Gastrocnemius medialis (tissue), 4 donors: ENCODE data around the gene MYCBP2. TPM values are rescaled to one million over a fixed set of nuclear protein-coding genes. Genes with fewer than 3 reads are reported as not detected.
"Not testable (repeated sequence)": the region's sequence is repeated elsewhere in the genome, so short reads cannot be mapped to it uniquely, and the experiment has no call there.

Experiments
- ATAC-seq, 2 donors: fragments of 150-250 bp; one replicate each; pipeline ENCODE4 v1.9.1; 2016
- DNase-seq, 2 donors: peaks; one replicate each; pipeline ENCODE4 v3.0.0-alpha.2; 2019
- H3K27ac ChIP-seq, 4 donors: fragments of 200-600 bp; sonication (generic); 1 replicate in 1 of 4; 2 replicates in 3 of 4; pipeline ENCODE4 v1.5.1; 2016 to 2018; ENCODE audit warnings: mild to moderate bottlenecking in 2 of 4, moderate library complexity in 1 of 4
- H3K27me3 ChIP-seq, 3 donors: fragments of 200-600 bp; sonication (generic) in 2 of 3; 1 replicate in 1 of 3; 2 replicates in 2 of 3; pipeline versions ENCODE4 v1.5.1 to v1.6.0; 2016 to 2019; ENCODE audit warnings: mild to moderate bottlenecking in 1 of 3, moderate library complexity in 1 of 3
- H3K36me3 ChIP-seq, 2 donors: fragments of 200-600 bp; sonication (generic) in 1 of 2; one replicate each; pipeline ENCODE4 v1.5.1; 2017 to 2018
- H3K4me1 ChIP-seq, 2 donors: fragments of 200-600 bp; sonication (generic) in 1 of 2; one replicate each; pipeline ENCODE4 v1.5.1; 2016 to 2017; ENCODE audit warnings: mild to moderate bottlenecking in 2 of 2
- H3K4me3 ChIP-seq, 4 donors: fragments of 200-600 bp; sonication (generic) in 3 of 4; 1 replicate in 1 of 4; 2 replicates in 3 of 4; pipeline ENCODE4 v1.5.1; 2016 to 2019; ENCODE audit warnings: mild to moderate bottlenecking in 2 of 4
- H3K9me3 ChIP-seq, 3 donors: fragments of 200-600 bp; sonication (generic) in 2 of 3; 1 replicate in 1 of 3; 2 replicates in 2 of 3; pipeline ENCODE4 v1.5.1; 2016 to 2019
- POLR2A ChIP-seq, 2 donors: fragments of 450-650 bp; IDR thresholded peaks; one replicate each; pipeline ENCODE4 v1.6.1; 2017; ENCODE audit warnings: antibody characterized with exemption in 2 of 2, mild to moderate bottlenecking in 2 of 2, moderate library complexity in 2 of 2
- in situ Hi-C, 4 donors: fragments of 200-750 bp; cut with MboI; loops; one replicate each; pipeline versions ENCODE4 v1.15.0 to v1.8.0; 2017; ENCODE audit warnings: low sequenced_read_pairs in 4 of 4
- intact Hi-C: fragments of 100-400 bp; cut with DNase I; formaldehyde crosslinking; loops from one replicate; pipeline ENCODE4 v1.15.1; 2023; ENCODE audit warnings: low total_unique reads
- total RNA-seq, 4 donors: library from RNA; depleted of rRNA; stranded (reverse); fragments of >200 nt; gene quantifications; one replicate each; pipeline versions ENCODE4 v1.1.0 to v1.2.3, GENCODE V29; 2016
- TF ChIP-seq, protein P1 (sequence below), 5 experiments: fragments of 450-650 bp in 3 of 5; fragments of 200-600 bp in 2 of 5; sonication (generic) in 2 of 5; IDR thresholded peaks in 4 of 5; conservative IDR thresholded peaks in 1 of 5; 1 replicate in 4 of 5; 2 replicates in 1 of 5; pipeline ENCODE4 v1.5.1; 2016 to 2019; ENCODE audit warnings: antibody characterized with exemption in 5 of 5, mild to moderate bottlenecking in 3 of 5, moderate library complexity in 3 of 5

Gene MYCBP2
- total RNA-seq, 4 donors from 2014 or later = 42.1 to 56.9 (median 45.1) TPM

DNA sequence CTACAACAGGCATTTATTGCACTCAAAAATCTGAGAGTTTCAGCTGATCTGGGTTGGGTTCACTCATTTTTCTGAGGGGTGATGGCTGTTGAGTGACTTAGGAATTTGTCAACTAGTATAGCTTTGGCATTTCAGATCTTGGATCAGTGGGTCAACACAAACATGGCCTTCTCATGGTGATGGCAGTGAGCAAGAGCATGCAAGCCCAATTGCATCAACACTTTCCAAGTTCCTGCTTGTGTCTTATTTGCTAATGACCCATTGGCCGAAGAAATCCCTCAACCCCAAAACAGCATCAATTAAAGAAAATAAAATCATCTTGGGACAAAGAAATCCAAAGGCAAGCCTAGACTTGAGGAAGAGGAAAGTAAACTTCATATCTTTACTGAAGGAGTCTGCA lies 23.9 kb upstream of the MYCBP2 start:
- DNase-seq (no peak), ATAC-seq (no peak)
- no peak overlapping the region for H3K4me3 ChIP-seq
- TF ChIP-seq, protein P1, sequence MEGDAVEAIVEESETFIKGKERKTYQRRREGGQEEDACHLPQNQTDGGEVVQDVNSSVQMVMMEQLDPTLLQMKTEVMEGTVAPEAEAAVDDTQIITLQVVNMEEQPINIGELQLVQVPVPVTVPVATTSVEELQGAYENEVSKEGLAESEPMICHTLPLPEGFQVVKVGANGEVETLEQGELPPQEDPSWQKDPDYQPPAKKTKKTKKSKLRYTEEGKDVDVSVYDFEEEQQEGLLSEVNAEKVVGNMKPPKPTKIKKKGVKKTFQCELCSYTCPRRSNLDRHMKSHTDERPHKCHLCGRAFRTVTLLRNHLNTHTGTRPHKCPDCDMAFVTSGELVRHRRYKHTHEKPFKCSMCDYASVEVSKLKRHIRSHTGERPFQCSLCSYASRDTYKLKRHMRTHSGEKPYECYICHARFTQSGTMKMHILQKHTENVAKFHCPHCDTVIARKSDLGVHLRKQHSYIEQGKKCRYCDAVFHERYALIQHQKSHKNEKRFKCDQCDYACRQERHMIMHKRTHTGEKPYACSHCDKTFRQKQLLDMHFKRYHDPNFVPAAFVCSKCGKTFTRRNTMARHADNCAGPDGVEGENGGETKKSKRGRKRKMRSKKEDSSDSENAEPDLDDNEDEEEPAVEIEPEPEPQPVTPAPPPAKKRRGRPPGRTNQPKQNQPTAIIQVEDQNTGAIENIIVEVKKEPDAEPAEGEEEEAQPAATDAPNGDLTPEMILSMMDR (IDR thresholded peaks at IDR 0.05 in 4 of 5, conservative IDR thresholded peaks at IDR 0.05 in 1 of 5) = no peak
- no peak for TF ChIP-seq POLR2A (IDR thresholded peaks at IDR 0.05)
- H3K27me3 ChIP-seq = no peaks in the 10 kb centered on the region
- in situ Hi-C loops (no loop called here), intact Hi-C loops (no loop called here)
- no peak overlapping the region for H3K27ac ChIP-seq
- H3K36me3 ChIP-seq = no peaks in the 10 kb centered on the region
- no peaks in the 10 kb centered on the region for H3K9me3 ChIP-seq
- no peaks in the 10 kb centered on the region for H3K4me1 ChIP-seq

DNA sequence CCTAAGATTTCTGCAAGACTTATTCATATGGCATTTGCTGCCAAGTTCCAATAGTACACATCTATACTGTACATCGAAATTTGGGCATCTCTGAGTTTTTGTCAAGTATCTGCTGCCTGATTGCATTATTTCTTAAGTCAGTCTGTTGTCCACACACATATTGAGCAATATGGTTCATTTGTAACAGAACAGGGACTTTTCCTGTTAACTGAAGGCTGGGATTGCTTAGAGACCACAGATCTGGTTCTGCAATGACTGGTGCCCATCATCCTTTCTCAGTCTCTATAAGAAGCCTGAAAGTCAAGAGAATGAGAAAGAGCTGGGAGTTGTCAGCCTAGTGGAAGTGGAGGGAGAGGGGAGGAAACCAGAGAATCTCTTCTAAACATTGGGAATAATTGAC lies 22.5 kb upstream of the MYCBP2 start:
- in situ Hi-C loops = no loop called here
- DNase-seq (no peak), ATAC-seq (no peak)
- Histone ChIP-seq H3K27me3 (no peaks in the 10 kb centered on the region), H3K9me3 (no peaks in the 10 kb centered on the region), H3K27ac (no peak overlapping the region), H3K4me1 (peaks cover 0 to 5% of the 10 kb centered on the region in 2 donors), H3K36me3 (no peaks in the 10 kb centered on the region), H3K4me3 (no peak overlapping the region)
- no peak for TF ChIP-seq POLR2A (IDR thresholded peaks at IDR 0.05)
- TF ChIP-seq, protein P1 (IDR thresholded peaks at IDR 0.05 in 4 of 5, conservative IDR thresholded peaks at IDR 0.05 in 1 of 5) = no peak
- intact Hi-C loops = no loop called here

DNA sequence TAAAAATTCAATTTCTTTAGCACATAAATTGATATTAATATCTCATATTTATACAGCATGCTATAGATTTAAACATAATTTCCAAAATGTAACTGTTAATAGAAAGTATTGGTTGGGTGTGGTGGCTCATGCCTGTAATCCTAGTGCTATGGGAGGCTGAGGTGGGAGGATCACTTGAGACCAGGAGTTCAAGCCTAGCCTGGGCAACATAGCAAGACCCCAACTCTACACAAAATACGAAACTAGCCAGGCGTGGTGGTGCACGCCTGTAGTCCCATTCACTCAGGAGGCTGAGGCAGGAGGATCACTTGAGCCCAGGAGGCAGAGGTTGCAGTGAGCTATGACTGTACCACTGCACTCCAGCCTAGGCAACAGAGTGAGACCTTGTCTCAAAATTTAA lies 20.5 kb upstream of the MYCBP2 start:
- H3K4me1 ChIP-seq, H3K4me3 ChIP-seq, H3K27me3 ChIP-seq, H3K27ac ChIP-seq, in situ Hi-C loops, ATAC-seq, H3K36me3 ChIP-seq, DNase-seq, H3K9me3 ChIP-seq, intact Hi-C loops: not testable (repeated sequence)

DNA sequence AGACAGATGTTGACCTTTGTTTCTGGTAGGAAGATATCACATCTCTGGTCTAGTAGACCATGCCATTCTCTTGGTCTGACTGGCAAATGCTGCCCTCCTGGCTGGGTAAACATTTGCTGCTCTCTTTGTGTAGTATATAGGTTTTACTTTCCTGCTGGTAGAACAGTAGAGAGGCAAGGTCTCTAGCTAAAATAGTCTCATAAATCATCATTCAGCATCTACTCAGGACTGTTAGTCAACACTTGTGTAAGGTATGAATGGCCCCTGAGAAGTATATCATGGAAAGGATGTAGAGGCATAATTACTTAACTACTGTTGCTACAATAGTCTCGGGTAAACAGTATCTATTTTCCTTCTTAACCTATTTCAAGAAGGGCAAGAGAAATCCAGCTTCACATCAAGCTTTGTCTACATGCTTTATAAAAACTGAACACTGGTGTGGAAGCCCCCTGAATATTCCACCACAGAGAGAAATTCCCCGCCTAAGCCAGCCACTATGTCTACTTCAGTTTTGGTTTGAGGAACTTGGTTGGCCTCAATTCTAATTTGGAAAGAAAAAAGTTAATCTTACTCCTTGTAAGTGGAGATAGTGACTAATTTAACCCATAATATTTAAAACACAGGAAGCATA lies 18.4 kb upstream of the MYCBP2 start:
- H3K4me3 ChIP-seq = no peak overlapping the region
- no peaks in the 10 kb centered on the region for H3K9me3 ChIP-seq
- intact Hi-C loops = no loop called here
- H3K4me1 ChIP-seq = peaks cover 0 to 5% of the 10 kb centered on the region in 2 donors
- in situ Hi-C loops = no loop called here
- H3K27me3 ChIP-seq = no peaks in the 10 kb centered on the region
- ATAC-seq = no peak
- H3K27ac ChIP-seq = no peak overlapping the region
- H3K36me3 ChIP-seq = no peaks in the 10 kb centered on the region
- no peak for DNase-seq
- TF ChIP-seq POLR2A (IDR thresholded peaks at IDR 0.05) = no peak

DNA sequence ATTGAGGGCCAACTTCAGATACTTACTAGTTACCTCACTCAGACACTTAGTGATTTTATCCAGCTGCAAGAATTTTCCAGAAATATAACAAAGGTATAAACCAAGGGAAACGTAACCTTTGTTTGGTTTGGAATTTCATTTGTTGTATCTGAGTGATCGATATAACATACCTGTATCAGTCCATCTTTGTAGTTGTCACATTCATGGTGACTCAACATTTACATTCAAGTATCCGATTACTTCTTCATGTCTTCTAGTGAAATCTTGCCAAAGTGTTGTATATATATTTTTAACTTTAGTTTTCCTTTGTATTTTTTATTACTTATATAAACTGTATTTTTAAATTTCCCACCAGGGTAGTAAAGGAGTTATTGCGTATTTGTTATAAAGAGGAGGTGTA lies 16.9 kb upstream of the MYCBP2 start:
- intact Hi-C loops = no loop called here
- no peak overlapping the region for H3K4me3 ChIP-seq
- H3K36me3 ChIP-seq = no peaks in the 10 kb centered on the region
- in situ Hi-C loops = no loop called here
- ATAC-seq = no peak
- H3K4me1 ChIP-seq = peaks cover 0 to 5% of the 10 kb centered on the region in 2 donors
- no peak overlapping the region for H3K27ac ChIP-seq
- no peaks in the 10 kb centered on the region for H3K9me3 ChIP-seq
- no peak for TF ChIP-seq POLR2A (IDR thresholded peaks at IDR 0.05)
- TF ChIP-seq, protein P1 (IDR thresholded peaks at IDR 0.05 in 4 of 5, conservative IDR thresholded peaks at IDR 0.05 in 1 of 5) = no peak
- H3K27me3 ChIP-seq = no peaks in the 10 kb centered on the region
- no peak for DNase-seq

DNA sequence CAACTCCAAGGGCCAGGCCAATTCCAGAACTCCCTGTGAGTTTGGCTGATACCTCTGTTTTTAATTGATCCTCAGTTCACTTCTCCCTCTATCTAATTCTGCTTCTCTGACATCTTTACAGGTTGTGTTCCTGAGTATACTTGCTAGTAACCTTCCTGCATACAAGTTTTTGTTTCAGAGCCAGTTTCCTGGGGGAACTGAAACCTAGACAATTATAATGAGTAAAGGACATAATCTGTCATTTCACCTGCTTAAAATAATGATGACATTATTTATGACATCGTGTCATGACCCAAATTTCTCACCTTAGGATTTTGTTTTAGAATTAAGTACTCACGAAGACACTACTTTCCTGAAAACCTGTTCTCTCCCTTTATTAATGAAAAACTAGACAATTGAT lies 12.5 kb upstream of the MYCBP2 start:
- intact Hi-C loops (no loop called here), in situ Hi-C loops (no loop called here)
- Histone ChIP-seq H3K4me1 (no peaks in the 10 kb centered on the region), H3K9me3 (no peaks in the 10 kb centered on the region), H3K36me3 (no peaks in the 10 kb centered on the region), H3K27ac (no peak overlapping the region), H3K27me3 (no peaks in the 10 kb centered on the region), H3K4me3 (no peak overlapping the region)
- DNase-seq (no peak), ATAC-seq (no peak)
- TF ChIP-seq, protein P1 (IDR thresholded peaks at IDR 0.05 in 4 of 5, conservative IDR thresholded peaks at IDR 0.05 in 1 of 5) = no peak
- no peak for TF ChIP-seq POLR2A (IDR thresholded peaks at IDR 0.05)
